ENCODE results near the gene C11orf86. TPM values are rescaled to one million over a fixed set of nuclear protein-coding genes. Genes with fewer than 3 reads are reported as not detected.

Gene C11orf86
- total and polyA plus RNA-seq, 2 of the 8 experiments (the other 6 are each of a cell fraction or from before 2014, with no cell fraction given), result 0.91 to 0.97 TPM

DNA sequence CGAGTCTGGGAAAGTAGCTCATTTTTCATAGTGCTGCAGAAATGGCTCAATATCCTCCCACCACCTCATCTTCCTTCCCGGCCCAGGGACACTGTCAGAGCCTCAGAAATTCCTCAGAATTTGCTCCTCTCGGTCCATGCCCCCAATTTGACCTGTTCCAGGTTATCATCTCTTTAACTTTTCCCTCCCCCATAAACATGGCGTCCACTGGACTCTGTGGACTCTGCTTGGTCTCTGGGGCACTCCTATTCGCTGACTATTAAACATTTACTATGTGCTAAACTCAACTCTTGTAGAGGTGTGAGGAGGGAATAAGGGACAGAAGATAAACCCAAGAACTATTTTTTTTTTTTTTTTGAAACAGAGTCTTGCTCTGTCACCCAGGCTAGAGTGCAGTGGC lies 8.8 kb upstream of the C11orf86 start:
- ChIA-PET POLR2A (ENCODE audit: partially characterized antibody) (no interaction called here), CTCF (ENCODE audit: partially characterized antibody) (interaction anchor here (0.6 to 3.3 kb wide), 6 partner anchors 10 to 114 kb away, joined by 3 to 27 read pairs (median 4); partner anchors contain the start of gene C11orf86)
- Histone ChIP-seq H2BK12ac (ENCODE audit: low read depth, low read length) (no peak overlapping the region), H2BK20ac (ENCODE audit: low read length) (no peak overlapping the region), H2AK5ac (ENCODE audit: low read depth, low read length) (no peak overlapping the region), H3K4me2 (ENCODE audit: insufficient read depth in 1 of 2, low read depth in 2 of 2, low read length in 2 of 2) (no peak overlapping the region), H3K56ac (replicated peaks; ENCODE audit: insufficient read length, low read depth, low read length) (no peak overlapping the region), H3K79me2 (ENCODE audit: control insufficient read depth in 1 of 2, insufficient read depth in 2 of 2, low read length in 2 of 2) (no peaks in the 10 kb centered on the region), H4K5ac (ENCODE audit: insufficient read length, low read depth, low read length) (no peak overlapping the region), H3K9ac (replicated peaks in 1 of 4; ENCODE audit: extremely low read depth in 1 of 4, low read depth in 3 of 4, low read length in 3 of 4) (no peak overlapping the region), H3K23me2 (ENCODE audit: low read depth, low read length) (no peaks in the 10 kb centered on the region), H3K4me3 (ENCODE audit: extremely low read depth in 1 of 4, insufficient read depth in 2 of 4, low read depth in 3 of 4, low read length in 4 of 4) (no peak overlapping the region), H2BK5ac (ENCODE audit: low read depth, low read length) (no peak overlapping the region), H4K20me1 (replicated peaks in 1 of 2; ENCODE audit: control insufficient read depth in 1 of 2, insufficient read depth in 2 of 2, low read length in 2 of 2) (no peaks in the 10 kb centered on the region), H3K9me3 (ENCODE audit: insufficient read depth in 2 of 2, low read depth in 1 of 2, low read length in 1 of 2) (no peaks in the 10 kb centered on the region), H2BK15ac (ENCODE audit: low read length) (no peak overlapping the region), H3K4me1 (replicated peaks in 1 of 4; ENCODE audit: control insufficient read depth in 3 of 4, insufficient read depth in 4 of 4, low read length in 3 of 4) (no peaks in the 10 kb centered on the region), H2BK120ac (replicated peaks; ENCODE audit: low read depth, low read length) (no peak overlapping the region), H3K36me3 (ENCODE audit: control insufficient read depth in 2 of 4, insufficient read depth in 4 of 4, low read length in 3 of 4) (no peaks in the 10 kb centered on the region), H3K23ac (ENCODE audit: insufficient read length) (no peak overlapping the region), H3K79me1 (ENCODE audit: low read depth, low read length) (no peaks in the 10 kb centered on the region), H4K91ac (replicated peaks; ENCODE audit: insufficient read length, low read length) (no peak overlapping the region), H3K14ac (ENCODE audit: insufficient read length) (no peak overlapping the region), H2AFZ (ENCODE audit: low read length) (no peak overlapping the region), H3K27me3 (replicated peaks in 1 of 4; ENCODE audit: control insufficient read depth in 3 of 4, extremely low read depth in 1 of 4, insufficient read depth in 3 of 4, low read length in 3 of 4) (no peaks in the 10 kb centered on the region), H3K4ac (replicated peaks; ENCODE audit: insufficient read length, low read depth, low read length) (no peak overlapping the region), H3K27ac (ENCODE audit: low read depth, low read length) (no peak overlapping the region), H3K18ac (ENCODE audit: extremely low read depth, low read length) (no peak overlapping the region; the same call in 1 of the 2 replicates), H4K8ac (ENCODE audit: extremely low read depth, insufficient read depth, low read length) (no peak overlapping the region)
- 85% methylated on average over 5 of the region's 5 CpGs; no CpG with 5 or more reads in 1 of the 2 experiments for WGBS, 2 experiments (ENCODE audit: extremely low coverage in 1 of 2, insufficient coverage in 1 of 2, insufficient read length in 1 of 2, insufficient replicate concordance in 2 of 2, low coverage in 1 of 2, low lambda C conversion rate in 2 of 2, missing lambda C conversion rate in 1 of 2)
- no peak for FAIRE-seq
- no peak for DNase-seq (ENCODE audit: low read depth in 1 of 2, low spot score in 2 of 2)
- TF ChIP-seq CTCF (IDR thresholded peaks at IDR 0.05; ENCODE audit: control extremely low read depth in 1 of 3, insufficient read depth in 1 of 3, low read depth in 1 of 3, low read length in 3 of 3) (no peak), SP4 (IDR thresholded peaks at IDR 0.05; ENCODE audit: low read length) (no peak), TAF1 (IDR thresholded peaks at IDR 0.05; ENCODE audit: low read depth, low read length) (no peak), CBX8 (IDR thresholded peaks at IDR 0.05; ENCODE audit: borderline replicate concordance, low read depth, low read length) (no peak), EP300 (IDR thresholded peaks at IDR 0.05; ENCODE audit: borderline replicate concordance in 1 of 2, low read depth in 2 of 2, low read length in 2 of 2) (no peak), CHD2 (IDR thresholded peaks at IDR 0.05; ENCODE audit: low read length) (no peak), SIRT6 (IDR thresholded peaks at IDR 0.05; ENCODE audit: low read length) (no peak), RXRA (IDR thresholded peaks at IDR 0.05; ENCODE audit: insufficient read depth, low read depth, low read length) (no peak), NRF1 (IDR thresholded peaks at IDR 0.05; ENCODE audit: low read depth, low read length) (no peak), HDAC6 (IDR thresholded peaks at IDR 0.05; ENCODE audit: low read depth, low read length) (no peak), TCF12 (IDR thresholded peaks at IDR 0.05; ENCODE audit: low read depth, low read length) (no peak)
- TF ChIP-seq, protein P1, sequence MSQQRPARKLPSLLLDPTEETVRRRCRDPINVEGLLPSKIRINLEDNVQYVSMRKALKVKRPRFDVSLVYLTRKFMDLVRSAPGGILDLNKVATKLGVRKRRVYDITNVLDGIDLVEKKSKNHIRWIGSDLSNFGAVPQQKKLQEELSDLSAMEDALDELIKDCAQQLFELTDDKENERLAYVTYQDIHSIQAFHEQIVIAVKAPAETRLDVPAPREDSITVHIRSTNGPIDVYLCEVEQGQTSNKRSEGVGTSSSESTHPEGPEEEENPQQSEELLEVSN (IDR thresholded peaks at IDR 0.05), result no peak
